Activated naive CD4-positive, alpha-beta T cell (primary cell): ENCODE data around the gene BCO2.
"Not testable (repeated sequence)": the region's sequence is repeated elsewhere in the genome, so short reads cannot be mapped to it uniquely, and the experiment has no call there.

ENCODE experiments used
- DNase-seq, 4 experiments: peaks; one replicate each; lab custom pipeline; 2025; lab: John Stamatoyannopoulos, UW

The BCO2 gene

DNA sequence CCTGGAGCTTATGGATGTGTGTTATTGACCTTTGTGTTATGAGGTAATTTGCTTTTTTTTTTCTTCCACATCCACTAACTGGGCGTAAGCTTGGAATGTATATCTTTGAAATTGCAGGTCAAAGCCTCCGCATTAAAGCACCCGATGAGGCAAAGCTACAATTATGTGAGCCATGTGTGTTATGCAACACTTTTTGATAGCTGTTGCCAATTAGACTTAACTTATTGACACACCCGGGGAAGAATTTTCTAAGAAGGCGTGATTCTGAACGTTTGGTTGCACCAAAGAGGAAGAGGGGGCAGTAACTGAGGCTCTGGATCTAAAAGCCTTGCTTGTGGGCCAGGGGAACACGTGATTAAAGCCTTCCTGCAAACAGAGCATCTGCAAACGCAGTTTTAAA lies 8.8 kb upstream of the BCO2 start:
- DNase-seq: no peak

DNA sequence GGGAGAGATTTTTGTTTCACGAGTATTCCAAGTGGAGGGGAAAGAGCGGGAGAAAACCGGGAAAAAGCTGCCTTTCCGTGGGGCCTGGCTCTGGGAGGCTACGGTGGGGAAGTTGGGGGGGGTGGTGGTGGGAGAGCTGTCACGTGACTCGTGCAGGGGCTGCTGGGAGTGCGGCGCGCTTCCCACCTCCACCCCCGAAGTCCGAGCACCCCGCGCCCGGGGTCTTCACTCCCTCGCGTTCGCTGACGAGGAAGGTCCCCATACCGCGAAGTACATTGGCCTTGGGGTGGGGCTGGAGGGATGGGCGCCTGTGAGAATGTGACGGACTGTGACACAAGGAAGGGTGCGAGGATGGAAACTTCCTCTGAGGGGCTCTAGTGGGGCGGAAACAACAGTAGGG lies 8.2 kb upstream of the BCO2 start, which contains the start of gene TEX12:
Gene TEX12, plus strand, starts transcription at position 228 of the 400 bp plus-strand sequence. CDS start 1,897 bp downstream, outside the sequence.
- no peak for DNase-seq

DNA sequence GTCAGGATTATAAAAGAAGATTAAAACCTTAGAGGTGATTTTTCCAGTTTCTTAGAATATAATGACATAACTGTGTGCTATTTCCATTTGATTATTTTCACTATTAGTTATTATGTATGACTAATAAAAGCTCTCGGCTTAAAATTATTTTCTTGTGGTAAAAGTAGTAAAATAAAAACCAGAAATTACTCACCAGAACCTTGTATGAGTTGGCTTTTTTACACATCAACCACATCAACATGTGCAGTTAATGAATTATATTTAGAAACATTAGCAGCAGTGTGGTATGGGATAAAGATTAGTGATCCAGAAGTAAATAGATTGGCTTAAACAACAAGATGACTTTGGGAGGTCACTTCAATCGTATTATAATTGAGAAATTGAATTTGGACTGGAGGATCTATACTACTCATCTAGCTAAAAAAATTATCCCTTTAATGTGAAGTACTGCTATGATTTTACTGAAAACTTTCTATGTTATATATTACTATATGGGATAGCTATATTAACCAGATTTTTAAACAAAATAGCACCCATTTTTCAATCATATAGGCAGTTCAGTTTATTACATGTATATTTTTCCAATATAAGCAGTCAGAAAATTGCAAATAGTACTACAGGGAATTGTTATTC lies 2.8 kb upstream of the BCO2 start:
- no peak for DNase-seq

DNA sequence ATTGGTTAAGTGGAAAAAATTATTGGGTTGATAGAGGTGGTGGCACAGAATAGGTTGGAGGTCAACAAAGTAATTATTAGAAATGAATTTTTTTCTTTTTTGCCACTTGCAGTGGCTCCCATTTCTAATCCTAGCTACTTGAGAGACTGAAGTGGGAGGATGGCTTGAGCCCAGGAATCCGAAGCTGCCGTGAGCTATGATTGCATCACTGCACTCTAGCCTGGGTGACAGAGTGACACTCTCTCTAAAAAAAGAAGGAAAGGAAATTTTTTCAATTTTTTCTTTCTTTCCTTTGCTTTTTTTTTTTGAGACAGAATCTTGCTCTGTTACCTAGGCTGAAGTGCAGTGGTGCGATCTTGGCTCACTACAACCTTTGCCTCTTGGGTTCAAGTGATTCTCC lies 2.2 kb upstream of the BCO2 start:
- DNase-seq: no peak

DNA sequence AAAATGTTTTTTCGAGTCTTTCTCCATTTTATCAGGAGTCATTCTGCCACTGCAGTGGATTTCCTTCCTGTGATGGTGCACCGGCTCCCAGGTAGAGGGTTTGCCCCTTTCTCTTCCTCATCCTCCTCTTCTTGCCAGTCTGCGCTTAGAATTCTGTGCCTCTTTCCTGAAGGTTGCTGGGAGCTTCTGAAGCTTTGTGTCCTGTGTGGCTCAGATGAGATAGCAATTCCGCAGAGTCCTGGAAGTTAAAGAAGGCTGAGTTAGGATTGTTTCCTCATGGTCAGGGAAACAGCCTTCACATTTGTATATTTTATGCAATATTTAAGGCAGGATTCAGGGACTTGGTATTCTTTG lies 264 bp downstream of the BCO2 start:
- DNase-seq: no peak

DNA sequence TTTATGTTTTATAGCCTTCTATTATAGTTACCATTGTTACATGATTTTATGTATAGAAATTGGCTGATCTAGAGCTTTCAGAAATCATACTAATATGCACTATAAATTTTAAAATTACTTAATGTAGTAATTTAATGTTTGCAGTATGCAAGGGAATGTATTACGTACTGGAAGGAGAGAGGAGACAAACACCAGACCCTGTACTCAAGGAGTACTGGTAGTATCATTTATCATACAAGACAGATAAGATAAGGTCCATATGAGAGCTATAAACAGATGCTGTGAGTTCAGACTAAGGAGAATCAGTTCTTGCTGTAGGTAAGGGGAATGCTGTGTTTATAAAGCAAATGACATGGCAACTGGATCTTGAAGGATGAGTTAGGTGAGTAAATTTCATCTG lies 765 bp downstream of the BCO2 start:
- DNase-seq: no peak

DNA sequence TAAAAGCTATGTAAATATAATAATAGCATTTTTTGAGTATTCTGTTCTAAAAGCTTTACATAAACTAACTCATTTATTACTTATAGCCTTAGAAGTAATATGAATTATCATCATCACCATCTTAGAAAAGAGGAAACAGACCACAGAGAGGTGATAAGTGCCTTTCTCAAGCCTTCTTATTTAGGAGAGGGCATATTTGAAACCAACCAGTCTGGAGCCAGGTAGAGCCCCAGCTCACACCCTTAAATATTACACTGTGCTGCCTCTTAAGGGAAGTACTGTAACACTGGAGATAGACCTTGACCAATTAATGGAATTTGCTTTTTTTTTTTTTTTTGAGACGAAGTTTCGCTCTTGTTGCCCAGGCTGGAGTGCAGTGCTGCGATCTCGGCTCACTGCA lies 2.3 kb downstream of the BCO2 start:
- DNase-seq: no peak

DNA sequence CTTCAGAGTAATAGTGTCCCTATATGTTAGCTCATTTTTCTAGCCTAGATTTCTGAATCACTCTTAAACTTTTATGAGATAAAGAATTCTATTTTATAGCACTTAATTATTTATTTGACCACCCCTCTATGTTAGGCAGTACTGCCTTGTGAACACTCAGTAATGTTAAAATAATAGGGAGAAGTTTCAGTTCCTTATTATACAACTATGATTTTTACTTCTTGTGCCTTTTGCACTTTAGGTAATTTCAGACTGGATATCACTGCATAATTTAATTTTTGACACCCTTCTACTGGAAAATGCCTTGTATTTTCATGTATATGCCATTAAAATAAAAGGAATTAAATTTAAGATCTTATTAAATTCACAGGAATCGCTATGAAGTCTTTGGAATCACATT lies 3.1 kb downstream of the BCO2 start:
- DNase-seq: no peak

DNA sequence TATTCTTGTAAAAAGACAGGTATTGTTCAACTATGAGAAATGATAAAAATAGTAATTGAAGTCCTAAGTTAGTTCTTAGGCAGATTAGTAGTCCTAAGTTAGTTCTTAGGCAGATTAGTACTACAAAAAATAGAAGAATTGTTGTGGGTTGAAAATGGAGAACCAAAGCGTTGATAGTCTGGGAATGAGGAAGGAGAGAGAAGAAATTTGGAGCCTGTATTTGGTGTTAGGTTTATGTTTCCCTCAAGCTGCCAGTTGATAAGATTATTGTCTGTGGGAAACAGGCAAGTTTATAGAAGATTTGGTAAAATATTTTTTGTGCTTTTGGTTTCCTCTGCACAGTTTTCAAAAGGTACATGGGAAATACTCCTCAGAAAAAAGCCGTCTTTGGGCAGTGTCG lies 3.6 kb downstream of the BCO2 start:
- no peak for DNase-seq

DNA sequence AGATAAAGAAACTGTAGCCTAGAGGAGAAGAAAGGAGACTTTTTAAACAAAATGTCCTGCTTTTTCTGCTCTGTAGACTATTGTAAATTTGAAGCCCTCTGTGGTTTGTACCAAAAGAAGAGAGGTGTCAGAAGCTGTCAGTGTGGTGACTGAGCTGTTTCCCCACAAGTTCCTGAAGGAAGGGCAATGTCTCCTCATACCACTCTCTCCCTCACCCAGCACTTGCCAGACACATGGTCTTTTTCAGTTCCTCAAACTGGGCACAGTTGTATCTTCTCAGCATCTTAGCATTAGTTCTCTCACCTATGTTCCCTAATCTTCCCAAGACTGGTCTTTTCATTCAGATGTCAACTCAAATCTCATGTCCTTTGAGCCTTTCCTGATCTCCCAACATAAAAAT lies 4.3 kb downstream of the BCO2 start:
- DNase-seq: no peak

DNA sequence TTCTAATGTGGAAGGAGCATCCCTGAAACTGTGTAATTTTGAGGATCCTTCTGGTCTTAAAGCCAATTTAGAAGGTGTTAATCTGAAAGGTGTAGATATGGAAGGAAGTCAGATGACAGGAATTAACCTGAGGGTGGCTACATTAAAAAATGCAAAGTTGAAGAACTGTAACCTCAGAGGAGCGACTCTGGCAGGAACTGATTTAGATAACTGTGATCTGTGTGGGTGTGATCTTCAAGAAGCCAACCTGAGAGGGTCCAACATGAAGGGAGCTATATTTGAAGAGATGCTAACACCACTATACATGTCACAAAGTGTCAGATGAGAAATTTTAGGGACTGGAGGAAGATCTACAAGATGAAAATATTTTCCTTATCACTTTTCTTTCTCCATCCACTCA lies 7.6 kb downstream of the BCO2 start:
- DNase-seq: no peak

DNA sequence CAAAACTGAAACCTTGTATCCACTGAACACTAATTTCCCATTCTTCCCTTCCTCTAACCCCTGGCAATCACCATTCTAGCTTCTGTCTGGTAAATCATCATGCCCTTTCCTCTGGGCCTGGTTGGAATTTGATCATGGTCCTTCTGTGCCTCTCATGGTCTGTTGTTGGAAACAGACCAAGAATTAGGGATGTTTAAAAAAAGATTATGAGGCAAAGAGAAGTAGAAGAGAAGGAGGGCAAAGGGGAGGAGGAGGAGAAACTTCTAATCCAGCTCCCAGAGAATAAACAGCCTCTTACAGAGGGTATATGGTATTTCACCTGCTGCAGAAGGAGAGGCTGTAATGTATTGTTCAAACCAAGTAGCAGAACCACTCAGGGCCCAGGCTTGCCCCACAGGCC lies 10.6 kb downstream of the BCO2 start:
- DNase-seq: no peak

DNA sequence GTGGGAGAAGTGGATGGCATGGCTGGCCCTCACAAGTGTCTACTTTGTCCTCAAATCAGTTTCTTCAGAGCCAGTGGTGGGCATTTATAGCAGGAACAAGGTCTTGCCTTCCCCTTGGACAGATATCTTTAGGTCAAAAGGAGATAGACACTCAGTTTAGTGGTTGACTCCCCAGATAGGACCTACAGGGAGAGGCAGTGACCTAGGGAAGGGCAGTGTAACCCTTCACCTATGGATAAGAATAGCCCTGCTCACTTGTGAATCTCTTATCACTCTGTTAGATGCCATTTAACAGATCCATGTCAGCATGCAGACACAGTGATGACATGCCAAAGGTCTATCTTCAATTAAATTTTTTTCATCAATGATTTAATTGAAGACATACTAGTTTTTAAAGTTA lies 11.0 kb downstream of the BCO2 start:
- no peak for DNase-seq

DNA sequence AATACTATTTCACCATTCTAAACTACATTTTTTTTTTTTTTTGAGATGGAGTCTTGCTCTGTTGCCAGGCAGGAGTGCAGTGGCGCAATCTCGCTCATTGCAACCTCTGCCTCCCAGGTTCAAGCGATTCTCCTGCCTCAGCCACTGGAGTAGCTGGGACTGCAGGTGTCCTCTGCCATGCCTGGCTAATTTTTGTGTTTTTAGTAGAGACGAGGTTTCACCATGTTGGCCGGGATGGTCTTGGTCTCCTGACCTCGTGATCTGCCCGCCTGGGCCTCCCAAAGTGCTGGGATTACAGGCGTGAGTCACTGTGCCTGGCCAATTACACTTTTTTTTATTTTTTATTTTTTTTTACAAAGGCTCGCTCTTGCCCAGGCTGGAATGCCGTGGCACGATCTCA lies 19.8 kb downstream of the BCO2 start:
- DNase-seq: not testable (repeated sequence)

DNA sequence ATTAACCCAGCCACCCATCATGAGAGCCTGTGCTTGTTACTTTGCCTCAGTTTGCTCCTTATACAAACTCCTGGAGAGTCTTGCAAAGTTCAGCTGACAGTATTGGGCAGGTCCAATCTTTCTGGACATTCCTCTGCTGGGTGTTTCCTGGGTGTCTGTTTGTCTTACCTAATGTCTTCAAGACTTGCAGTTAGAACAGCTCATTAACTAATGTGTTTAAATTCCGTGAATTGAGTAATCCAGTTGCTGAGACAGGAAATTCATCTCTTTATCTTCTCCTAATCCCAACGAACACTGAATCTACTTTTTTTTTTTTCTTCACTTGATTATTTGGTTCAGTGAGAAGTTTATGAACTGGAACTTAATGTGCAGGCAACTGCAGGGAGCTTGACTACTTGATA lies 20.6 kb downstream of the BCO2 start:
- no peak for DNase-seq

DNA sequence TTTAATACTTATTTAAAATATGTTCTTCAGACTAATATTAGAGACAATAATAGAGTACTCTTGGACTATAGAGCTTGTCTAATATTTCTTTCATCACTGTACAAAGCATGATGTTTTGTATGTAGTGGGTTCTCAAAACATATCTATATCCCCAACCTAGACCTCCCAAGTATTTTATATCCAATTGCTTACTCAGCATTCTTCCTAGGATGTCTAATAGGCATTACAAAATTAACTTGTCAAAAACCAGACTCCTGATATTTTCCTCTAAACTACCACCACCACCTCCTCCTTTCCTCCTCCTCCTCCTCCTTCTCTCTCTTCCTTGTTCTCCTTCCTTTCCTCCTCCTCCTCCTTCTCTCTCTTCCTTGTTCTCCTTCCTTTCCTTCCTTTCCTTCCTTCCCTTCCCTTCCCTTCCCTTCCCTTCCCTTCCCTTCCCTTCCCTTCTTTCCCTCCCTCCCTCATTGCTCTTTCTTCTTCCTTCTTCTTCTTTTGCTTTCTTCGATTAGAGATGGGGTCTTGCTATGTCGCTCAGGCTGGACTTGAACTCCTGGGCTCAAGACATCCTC lies 21.3 kb downstream of the BCO2 start:
- no peak for DNase-seq

DNA sequence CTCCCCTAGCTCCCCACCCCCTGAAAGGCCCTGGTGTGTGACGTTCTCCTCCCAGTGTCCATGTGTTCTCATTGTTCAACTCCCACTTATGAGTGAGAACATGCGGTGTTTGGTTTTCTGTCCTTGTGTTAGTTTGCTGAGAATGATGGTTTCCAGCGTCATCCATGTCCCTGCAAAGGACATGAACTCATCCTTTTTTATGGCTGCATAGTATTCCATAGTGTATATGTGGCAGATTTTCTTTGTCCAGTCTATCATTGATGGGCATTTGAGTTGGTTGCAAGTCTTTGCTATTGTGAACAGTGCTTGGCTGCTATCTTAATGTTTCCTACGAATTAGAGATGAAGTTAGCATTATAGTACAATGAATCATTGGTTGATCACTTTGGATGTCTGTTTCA lies 23.8 kb downstream of the BCO2 start:
- DNase-seq: not testable (repeated sequence)

DNA sequence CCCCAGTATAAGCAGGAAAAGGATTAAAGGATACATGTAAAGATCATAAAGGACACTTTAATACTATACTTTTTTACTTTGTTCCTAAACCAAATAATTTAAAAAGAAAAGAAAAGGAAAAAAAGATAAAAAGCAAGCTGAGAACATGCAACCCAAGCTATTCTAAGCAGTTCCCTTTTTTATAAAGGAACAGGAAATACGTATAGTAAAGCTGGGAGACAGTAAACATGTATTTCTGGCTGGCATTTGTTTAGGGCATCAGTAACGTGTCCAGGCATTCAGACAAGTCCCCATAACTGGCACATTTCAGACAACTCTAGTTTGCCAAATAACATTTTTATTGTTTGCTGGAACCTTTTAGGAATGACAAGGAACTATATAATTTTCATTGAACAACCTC lies 24.9 kb downstream of the BCO2 start:
- no peak for DNase-seq

DNA sequence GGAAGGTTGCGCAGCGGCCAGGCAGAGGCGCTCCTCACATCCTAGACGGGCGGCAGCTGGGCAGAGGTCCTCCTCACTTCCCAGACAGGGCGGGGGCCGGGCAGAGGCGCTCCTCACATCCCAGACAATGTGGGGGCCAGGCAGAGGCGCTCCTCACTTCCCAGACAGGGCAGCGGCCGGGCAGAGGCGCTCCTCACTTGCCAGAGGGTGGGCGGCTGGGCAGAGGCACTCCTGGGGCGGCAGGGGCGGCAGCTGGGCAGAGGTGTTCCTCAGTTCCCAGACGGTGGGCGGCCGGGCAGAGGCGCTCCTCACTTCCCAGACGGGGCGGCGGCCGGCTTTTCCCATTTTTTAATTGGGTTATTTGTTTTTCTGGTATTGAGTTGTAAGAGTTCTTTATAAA lies 30.8 kb downstream of the BCO2 start:
- no peak for DNase-seq

DNA sequence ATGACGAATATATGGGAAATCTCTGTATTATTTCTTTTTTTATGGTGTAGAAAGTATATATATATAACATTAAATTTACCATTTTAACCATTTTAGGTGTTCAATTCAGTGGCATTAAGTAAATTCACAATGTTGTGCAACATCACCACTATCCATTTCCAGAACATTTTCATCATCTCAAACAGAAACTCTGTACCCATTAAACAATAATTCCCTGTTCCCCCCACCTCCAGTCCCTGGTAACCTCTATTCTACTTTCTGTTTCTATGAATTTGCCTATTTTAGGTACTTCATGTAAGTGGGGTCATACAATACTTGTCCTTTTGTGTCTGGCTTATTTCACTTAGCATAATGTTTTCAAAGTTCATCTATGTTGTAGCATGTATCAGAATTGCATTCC lies 35.6 kb downstream of the BCO2 start:
- no peak for DNase-seq

DNA sequence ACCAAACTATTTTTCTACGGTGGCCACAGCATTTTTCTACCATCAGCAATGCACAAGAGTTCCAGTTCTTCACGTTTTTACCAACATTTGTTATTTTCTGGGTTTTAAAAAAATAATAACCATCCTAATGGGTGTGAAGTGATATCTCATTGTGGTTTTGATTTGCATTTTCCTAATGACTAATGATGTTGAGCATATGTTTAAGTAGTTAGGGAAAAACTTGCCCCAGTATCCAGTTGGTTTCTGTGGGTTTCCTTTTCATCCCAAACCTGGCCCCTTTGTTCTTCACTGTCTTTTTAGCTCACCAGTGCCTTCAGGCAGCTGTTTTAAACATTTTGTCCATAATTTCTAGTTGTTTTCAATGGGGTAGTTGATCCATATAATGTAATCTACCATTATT lies 36.2 kb downstream of the BCO2 start:
- no peak for DNase-seq

DNA sequence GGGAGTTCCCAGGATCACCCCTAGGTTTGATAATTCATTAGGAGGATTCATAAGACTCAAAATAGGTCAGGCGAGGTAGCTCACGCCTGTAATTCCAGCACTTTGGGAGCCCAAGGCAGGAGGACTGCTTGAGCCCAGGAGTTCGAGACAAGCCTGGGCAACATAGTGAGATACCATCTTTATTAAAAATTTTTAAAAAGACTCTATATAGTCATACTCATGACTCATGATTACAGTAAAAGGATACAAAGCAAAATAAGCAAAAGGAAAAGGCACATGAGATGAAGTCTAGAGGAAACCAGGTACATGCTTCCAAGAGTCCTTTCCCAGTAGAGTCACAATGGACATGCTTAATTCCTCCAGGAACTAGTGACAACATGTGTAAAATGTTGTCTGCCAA lies 37.0 kb downstream of the BCO2 start:
- no peak for DNase-seq

DNA sequence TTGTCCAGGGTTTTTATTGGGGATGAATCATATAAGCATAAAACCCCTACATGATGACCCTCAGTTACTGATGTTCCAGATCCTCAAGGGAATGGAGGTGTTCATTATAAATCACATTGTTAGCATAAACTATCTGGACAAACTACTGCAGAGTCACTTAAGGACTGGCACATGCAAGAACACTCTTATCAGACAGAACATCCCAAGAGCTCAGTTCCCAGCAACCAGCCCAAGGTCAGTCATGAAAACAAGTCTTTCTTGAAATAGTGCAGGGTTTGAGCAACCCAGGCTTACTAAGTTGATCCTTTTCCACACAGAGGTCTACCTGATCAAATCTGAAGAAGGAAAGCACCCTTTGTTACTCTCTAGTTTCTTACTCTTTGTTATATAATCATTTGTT lies 37.4 kb downstream of the BCO2 start:
- DNase-seq: no peak

DNA sequence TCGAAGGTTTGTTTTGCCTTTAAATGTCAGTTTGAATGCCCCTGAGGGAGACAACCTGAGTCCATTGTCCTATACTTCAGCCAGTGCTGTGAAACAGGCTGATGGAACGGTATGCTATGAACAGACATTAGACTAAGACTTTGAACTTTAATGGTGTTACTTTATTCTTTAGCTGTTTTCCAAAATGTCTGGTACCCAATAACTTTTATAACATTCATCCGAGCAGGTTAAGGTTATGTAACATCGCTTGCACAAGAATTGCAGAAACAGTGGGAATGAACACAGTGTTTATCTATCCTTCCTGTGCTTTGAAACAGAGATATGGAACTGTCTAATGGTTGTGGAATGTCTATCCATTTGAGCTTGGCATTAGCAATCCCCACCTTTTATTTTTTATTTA lies 38.4 kb downstream of the BCO2 start:
- no peak for DNase-seq

DNA sequence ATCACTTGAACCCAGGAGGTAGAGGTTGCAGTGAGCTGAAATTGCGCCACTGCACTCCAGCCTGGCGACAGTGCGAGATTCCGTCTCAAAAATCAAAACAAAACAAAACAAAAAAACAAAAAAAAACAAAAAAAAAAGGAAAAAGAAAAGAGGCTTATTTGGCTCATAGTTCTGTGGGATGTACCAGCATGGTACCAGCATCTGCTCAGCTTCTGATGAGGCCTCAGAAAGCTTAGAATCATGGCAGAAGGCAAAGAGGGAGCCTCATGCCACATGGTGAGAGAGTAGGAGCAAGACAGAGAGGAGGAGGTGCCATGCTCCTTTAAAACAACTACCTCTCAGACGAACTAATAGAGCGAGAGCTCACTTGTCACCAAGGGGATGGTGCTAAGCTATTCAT lies 40.3 kb downstream of the BCO2 start:
- no peak for DNase-seq
